ENCODE data around the gene OGN.
"Not testable (repeated sequence)": the region's sequence is repeated elsewhere in the genome, so short reads cannot be mapped to it uniquely, and the experiment has no call there.

Gene OGN, protein sequence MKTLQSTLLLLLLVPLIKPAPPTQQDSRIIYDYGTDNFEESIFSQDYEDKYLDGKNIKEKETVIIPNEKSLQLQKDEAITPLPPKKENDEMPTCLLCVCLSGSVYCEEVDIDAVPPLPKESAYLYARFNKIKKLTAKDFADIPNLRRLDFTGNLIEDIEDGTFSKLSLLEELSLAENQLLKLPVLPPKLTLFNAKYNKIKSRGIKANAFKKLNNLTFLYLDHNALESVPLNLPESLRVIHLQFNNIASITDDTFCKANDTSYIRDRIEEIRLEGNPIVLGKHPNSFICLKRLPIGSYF

DNA sequence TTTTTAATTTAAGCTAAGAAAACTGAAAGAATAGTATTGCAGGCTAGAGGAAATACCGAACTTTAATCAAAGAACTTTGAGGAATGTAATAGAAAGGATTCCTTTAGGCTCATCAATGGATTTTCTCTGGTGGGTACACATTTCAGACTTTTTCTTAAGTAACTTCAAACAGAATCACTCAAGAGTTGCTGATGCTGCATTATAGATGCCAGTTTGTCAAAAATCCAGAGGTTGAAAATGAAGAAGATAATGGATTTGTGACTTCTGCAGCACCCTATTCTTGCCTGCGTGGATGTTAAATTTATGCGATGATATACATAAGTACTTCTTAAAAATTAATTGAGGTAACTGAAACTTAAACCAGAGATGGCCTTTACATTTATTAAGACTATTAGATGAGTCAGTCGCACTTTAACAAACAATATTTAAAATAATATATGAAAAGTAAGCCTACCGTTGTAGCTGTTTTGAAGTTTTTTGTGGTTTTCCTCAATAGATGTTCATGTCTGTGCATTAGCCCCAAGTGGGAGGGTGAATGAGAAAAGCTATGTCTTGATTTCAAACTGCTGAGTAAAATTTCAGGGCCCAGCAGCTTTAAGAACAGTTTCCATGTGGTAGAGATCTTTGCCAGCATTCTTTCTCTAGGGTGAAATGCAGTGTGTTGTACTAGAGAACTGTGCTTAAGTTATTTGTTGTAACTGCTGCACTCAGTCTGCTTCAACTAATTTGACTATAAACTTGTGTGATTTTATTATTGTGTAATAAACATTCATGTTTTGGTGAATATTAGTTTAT lies at the start of gene OGN:
OGN (minus strand) TSS at position 537 of the 795 bp plus-strand sequence. CDS start 1,171 bp downstream, outside the sequence.
- DNase-seq: no peak

DNA sequence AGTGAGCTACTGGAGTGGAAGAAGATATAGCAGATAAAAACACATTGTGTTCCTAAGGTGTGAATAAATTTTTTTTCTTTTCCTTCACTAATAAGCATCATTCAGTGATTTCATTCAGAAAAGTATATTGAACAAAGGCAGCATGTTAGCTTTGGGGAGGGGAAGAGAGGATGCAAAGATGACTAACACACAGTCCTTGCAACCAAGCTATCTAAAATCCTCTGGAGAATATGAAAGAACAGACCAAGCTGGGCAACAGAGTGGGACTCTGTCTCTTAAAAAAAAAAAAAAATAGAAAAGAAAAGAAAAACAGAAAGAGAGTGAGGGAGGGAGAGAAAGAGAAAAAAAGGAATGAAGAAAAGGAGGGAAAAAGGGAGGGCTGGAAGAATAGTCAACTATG lies 42.2 kb upstream of the OGN start:
- DNase-seq: peak; percentile 24

DNA sequence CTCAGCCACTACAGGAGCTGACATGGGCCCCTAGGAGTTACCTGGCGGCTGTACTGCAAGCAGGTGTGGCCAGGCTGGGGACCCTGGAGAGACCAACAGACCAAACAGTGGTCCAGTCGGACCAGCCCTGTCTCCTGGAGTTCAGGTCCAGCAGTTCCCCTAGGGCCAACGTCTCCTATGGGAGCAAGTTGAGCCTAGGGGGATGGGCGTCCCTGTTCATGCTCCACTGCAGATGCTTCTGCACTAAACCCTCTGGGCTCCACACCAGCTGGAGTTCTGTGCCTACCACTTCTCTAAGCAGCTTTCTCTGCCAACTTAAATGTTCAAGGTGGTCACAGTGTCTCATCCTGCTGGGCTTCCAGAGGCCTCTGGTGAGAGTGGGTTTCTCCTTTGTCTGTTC lies 40.5 kb upstream of the OGN start:
- no peak for DNase-seq

DNA sequence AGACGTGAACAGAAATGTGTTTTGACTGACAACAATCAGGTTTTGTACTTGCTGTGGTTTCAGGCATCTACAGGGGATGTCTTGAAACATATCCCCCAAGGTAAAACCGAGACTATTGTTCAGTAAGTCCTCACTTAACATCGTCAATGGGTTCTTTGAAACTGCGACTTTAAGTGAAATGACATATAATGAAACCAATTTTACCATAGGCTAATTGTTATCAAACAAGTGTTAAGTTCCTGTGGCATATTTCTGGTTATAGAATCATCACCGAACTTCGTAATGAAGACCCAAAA lies 36.3 kb upstream of the OGN start:
- DNase-seq: no peak

DNA sequence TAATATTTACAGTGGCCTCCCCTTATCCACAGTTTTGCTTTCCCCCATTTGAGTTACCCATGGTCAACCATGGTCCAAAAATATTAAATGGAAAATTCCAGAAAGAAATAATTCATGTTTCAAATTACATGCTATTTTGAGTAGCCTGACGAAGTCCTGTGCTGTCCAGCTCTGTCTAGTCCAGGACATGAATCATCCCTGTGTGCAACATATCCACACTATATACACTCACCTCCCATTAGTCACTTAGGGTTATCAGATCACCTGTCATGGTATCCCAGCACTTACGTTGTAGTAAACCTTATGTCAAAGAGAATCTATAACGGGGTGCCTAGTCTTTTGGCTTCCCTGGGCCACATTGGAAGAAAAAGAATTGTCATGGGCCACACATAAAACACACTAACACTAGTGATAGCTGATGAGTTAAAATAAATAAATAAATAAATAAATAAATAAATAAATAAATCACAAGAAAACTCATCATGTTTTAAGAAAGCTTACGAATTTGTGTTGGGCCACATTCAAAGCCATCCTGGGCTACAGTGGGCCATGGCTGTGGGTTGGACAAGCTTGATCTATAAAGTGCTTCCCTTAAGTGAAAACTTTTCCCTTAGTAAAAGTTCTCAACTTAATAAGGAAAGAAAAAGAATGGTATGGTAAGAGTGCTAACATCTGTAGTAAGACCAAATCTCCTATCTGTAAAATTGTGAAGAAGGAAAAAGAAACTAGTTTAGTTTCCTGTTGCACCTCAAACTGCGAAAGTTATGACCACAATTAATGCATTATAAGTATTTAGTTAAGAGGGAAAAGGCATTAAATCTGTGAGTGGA lies 35.8 kb upstream of the OGN start:
- peak; percentile 36 for DNase-seq

DNA sequence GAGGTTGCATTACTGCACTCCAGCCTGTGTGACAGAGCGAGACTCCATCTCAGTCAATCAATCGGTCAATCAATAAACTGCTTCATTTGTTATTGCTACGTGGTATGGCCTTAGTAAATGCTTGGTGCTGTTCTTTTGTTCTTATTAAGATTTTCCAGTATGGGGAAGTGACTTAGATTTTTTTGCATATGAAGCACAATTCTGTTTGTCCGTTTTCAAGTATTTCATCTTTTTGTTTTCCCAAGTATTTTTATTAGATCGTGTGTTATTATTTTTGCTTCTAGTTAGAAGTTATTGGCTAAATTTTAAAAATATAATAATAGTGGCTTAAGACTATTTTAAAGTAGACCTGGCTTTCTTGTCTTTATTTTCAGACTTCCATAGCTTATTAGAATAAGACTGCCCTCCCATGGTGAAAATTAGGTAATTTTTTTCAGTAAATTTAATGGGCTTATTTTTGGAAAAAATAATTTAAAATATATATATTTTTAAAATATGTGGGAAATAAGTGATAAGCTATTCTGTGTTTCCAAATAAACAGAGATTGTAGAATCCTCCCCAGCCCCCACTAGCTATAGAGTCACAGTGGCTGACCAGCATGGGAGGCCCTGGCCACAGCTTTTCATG lies 34.6 kb upstream of the OGN start:
- DNase-seq: peak; percentile 24

DNA sequence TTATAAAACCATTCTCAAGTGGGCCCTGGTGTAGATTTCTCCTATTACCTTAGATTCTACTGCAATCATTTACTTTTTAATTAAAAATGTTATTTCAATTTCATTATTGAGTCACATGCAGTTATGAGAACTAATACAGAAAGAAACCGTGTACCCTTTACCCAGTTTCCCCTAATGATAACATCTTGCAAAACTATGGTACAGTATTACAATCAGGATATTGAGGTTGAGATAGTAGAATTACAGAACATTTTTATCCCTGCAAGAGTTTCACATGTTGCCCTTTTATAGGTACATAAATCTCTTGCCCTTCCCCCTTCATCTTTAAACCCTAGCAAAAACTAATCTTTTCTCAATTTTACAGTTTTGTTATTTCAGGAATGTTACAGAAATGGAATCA lies 30.9 kb upstream of the OGN start:
- DNase-seq: no peak

DNA sequence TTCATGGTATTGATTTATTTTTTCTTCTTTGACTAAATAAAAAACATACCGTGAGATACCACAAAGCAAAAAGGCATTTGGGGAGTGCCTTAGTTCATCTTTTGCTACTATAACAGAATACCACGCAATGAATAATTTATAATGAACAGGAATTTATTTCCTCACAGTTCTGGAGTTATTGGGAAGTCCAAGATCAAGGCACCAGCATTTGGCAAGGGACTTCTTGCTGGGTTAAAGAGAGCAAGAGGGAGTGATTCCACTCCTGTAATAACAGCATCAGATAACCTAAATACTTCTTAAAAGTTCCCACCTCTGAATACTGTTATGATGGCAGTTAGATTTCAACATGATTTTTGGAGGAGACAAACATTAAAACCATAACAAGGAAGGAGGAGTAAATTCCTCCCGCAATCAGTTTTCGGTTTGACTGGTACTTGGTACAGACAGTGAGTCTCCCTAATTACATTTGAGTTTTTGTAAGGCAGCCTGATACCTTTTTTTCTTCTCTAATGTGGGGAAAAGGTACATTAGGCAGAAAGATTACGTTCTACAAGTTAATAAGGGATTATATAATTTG lies 28.7 kb upstream of the OGN start:
- no peak for DNase-seq

DNA sequence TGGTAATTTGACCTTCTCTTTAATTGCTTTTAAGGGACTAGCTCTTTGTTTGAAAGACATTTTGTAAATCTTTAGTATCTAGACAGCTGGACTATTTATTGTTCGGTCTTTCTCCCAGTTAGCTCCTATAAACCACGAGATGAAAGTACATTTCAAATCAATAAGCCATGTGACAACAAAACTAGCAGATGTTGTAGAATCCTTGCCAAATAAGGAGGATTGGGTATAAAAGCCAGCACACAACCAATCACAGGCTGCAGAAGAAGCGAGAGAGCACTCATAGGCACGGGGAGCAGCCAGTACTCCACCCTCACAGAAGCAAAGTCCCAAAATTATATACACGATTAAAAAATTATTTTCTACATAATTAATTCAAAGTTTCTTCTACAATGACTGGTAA lies 28.0 kb upstream of the OGN start:
- no peak for DNase-seq

DNA sequence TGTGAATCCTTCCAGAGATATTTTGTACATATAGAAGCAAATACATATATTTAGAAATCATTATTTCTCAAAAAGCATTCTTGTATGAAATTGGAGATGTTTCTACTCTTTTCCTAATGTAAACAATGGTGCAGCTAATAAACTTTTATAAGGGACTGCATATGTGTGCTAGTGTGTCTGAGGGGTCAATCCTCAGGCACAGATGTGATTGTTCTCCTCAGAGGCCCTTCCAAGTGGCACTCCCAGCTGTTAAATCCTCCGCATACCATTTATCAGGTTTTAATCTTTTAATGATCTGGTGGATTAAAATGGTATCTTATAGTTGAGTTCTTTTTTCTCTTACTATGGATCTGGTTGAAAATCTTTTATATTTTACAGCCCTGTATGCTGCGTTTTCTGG lies 25.5 kb upstream of the OGN start:
- DNase-seq: no peak

DNA sequence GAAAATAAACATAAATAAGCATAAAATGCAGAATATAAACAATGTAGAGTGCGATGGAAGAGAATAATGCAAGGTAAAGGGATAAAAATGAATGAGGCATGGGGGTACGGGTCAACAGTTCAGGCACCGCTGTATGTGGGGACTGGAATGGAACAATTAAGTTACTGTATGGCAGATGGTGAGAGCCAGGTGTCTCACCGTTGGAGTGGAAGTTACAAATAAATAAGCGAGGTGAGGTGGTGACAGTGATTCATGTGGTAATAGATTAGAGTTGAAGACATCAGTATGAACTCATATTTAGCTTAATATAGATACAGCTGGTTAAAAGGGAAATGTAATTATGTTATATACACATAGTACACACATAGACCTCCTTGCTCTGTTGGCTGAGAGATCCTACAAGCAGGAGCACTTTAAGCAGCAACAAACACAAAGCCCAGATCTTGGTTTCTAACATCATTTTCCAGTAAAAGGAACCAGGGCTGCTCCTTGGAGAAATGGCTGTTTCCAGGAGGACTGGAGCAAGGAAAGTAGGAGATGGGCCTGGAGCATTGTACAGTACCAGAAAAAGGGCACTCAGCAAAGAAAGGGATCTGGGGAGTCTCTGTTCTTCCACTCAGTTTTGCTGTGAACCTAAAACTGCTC lies 22.2 kb upstream of the OGN start:
- DNase-seq: no peak

DNA sequence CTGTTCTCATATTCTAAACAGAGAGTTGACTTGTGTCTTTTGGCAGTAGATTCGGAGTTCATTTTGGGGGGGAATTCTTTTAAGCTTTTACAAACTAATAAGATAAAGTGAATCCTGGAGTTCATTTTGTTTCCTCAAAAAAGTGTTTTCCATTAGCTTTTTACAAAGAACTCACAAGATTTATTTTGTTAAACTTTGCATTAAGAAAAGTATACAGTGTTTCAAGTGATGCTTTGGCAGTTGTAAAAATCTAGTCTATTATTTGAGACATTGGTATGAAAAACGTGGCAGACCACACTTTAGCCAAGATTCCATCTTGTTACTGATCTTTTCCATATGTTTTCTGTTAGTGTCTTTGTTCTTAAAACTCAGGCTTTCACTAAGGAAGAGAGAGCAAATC lies 21.1 kb upstream of the OGN start:
- peak; percentile 68 for DNase-seq

DNA sequence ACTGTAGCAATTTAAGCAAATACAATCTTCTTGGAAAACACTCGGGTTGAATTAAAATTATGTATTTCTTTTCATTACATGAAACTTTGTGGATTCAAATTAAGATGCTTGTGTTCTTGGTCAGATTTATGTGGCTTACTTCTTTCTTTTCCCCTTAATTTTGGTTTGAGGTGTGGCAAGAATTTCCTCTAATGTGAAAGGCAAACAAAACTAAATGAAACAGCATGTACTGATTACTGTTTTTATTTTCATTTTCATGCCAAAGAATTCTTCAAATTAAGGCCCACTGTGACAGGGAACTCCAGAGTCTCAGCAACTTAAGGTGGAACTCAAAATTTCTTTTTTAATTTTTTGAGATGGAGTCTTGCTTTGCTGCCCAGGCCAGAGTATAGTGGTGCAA lies 20.0 kb upstream of the OGN start, which contains the start of gene OMD:
OMD (minus strand) TSS at position 132 of the 400 bp plus-strand sequence. CDS start 6,913 bp downstream, outside the sequence.
- peak; percentile 69 for DNase-seq

DNA sequence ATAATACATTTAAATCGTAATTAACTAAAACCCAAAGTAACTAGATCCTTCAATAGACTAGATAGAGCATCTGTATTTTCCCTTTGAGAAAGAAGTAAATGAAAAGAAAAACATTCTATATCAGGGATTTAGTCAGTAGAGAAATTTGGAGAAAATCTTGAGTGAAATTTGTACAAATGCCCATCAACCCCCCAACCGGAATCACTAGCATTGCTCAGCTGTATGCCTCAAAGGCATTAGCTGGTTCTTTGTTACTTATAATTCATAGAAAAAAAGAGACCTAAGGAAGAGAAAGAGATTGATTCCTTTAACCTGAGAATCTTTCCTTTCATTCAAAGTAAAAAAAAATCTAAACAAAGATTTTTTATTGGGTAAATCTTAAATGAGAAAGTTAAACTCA lies 19.2 kb upstream of the OGN start:
- DNase-seq: no peak

DNA sequence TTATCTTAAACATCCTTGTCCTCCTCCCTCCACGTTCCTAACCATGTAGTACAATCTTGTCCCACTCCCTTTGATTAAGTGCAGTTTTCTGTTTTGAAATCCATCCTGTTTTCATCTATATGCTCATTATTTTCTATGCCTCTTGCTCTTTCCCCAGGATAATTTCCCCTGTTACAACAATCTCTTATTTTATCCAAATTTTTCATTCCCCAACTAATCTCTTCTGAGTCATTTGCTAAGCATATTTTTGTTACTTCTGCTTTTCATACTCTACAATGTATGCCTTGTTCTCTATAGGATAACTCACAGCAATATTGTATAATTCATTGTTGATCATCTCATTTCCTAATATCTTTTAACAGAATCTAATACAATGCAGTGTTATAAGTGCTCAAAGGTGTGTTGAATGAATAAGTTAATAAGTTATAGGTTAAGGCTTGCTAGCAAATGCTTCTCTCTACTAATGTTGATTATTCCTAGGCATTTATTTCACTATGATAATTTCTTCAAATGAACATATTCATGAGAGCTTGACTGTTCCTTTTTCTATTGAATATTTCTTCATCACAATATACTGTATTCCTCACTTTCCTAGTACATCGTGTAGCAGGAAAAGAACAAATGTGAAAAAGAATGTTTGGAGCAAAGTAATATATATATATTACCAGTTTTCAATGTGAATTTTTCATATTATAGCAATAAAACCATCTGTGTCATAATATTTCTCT lies 18.4 kb upstream of the OGN start:
- DNase-seq: no peak

DNA sequence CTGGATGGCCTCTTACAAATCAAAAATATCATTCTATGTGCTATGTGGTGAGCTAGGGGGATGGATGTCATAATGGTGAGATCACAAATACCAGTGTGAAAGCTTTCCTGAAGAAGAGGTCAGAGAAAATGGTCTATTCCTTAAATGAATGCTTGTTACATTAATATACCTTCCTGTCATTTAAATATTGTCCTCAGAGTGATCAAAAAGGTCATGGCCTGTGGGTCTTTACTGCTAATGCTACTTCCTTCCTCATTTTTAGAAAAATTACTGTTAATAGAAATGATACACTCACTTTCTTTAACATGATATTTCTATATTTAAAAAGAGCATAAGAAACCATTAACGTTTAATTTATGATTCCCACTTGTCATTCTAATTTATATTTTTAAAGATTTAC lies 10.2 kb upstream of the OGN start:
- no peak for DNase-seq

DNA sequence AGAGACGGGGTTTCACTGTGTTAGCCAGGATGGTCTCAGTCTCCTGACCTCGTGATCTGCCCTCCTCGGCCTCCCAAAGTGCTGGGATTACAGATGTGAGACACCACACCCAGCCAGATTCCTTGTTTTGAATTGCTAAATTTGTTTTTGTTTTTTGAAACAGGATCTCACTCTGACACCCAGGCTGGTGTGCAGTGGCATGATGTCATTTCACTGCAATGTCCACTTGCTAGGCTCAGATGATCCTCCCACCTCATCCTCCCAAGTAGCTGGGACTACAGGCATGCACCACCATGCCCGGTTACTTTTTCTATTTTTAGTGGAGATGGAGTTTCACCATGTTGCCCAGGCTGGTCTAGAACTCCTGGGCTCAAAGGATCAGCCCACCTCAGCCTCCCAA lies 6.8 kb upstream of the OGN start:
- not testable (repeated sequence) for DNase-seq

DNA sequence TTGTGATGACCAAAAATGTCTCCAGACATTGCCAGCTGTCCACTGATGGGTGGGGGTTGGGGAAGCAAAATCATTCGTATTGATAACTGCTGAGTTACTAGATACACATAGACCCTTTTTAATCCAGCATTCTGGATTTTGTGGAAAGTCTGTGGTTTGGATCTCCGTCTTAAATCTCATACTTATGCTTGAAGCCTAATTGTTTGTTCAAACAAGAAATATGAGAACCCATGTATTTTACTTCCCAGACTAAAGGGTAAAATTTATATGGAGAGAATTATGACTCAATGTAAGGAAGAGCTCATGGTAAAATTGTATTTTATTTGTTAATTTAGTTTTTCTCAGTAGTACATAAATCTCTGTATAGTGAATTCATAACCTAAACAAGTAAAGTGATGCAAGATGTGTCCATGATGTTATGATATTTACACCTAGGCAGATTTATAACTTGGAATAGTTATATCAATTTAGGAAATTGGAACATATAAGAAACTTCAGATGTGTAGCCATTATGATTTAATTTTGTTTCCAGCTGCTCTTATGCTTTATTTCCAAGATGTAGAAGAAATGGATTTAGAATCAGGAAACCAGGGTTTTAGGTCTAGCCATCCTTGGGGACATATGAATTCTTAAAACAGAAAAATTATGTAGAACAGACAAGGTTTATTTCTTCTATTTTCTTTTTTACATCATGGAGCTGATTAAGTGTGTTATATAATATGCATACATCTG lies 4.5 kb upstream of the OGN start:
- no peak for DNase-seq

DNA sequence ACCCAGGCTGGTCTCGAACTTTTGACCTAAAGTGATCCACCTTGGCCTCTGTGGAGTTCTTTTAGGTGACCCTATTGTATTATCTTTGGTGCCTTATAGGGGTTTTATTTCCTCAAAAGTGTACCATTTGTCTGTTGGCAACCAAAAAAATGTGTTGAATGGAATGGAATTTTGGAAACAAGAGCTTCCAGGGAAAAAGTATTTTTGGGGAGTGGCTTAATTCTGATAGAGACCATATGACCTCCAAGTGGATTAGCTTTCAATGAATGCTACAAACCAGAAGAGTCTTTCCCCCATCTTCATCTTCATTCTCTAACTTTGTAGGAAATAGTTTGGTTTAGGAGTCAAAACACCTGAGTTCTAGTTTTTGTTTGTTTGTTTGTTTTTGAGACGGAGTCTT lies 3.4 kb upstream of the OGN start:
- no peak for DNase-seq

DNA sequence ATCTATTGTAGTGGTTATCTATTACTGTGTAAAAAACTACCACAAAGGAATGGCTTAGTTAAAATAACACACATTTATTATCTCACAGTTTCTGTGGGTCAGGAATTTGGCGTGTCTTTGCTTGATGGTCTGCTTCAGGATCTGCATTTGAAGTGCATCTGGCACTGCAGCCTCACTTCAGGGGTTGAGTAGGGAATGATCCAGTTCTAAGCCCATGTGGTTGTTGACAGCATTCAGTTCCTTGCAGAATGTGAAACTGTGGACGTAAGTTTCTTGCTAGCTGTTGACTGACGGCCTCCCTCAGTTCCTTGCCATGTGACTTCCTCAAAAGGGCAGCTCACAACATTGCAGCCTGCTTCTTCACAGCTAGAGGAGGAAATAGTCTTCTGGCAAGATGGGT lies 2.1 kb upstream of the OGN start:
- no peak for DNase-seq

DNA sequence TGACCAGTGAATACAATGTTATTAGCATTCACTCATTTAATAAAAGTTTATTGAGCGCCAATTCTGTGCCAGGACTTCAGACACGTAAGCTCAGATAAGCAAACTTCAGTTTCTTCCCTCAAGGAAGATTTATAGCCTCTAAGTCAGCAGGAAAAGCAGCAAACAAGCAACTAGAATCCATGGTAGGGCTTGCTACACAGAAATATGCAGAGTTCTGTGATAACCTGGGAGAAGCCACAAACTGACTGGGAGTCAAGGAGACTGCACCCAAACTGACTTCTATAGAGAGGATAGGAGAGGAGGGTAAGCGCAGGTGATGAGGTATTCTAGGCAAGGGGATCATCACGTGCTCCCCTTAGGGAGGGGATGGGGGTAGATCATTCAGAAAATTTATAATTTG lies 1.4 kb upstream of the OGN start:
- no peak for DNase-seq

Data from fibroblast of skin of right biceps (primary cell).